MM.1S (cell line): ENCODE data around the gene MED13.

Experiments
- DNase-seq: peaks from one replicate; pipeline ENCODE4 v3.0.0-alpha.2; 2015
- H2AFZ ChIP-seq: fragments of 300-600 bp; sonication (generic); 2 replicates; pipeline ENCODE4 v1.6.0; 2016; ENCODE audit warnings: antibody characterized with exemption, low read length
- H3F3A ChIP-seq: fragments of 300-600 bp; sonication (generic); 2 replicates; pipeline ENCODE4 v1.6.1; 2016; ENCODE audit warnings: mild to moderate bottlenecking, antibody characterized with exemption, low read length, moderate library complexity, mixed read lengths; ENCODE audit not compliant: insufficient read depth
- H3K27ac ChIP-seq: fragments of 300-600 bp; sonication (generic); 2 replicates; pipeline ENCODE4 v1.5.1; 2016; ENCODE audit warnings: mild to moderate bottlenecking, low read length
- H3K27me3 ChIP-seq: fragments of 300-600 bp; sonication (generic); replicated peaks from 2 replicates; pipeline ENCODE4 v1.6.0; 2016; ENCODE audit warnings: low read length; ENCODE audit not compliant: insufficient read depth
- H3K36me3 ChIP-seq: fragments of 300-600 bp; sonication (generic); replicated peaks from 2 replicates; pipeline ENCODE4 v1.6.1; 2016; ENCODE audit warnings: mild to moderate bottlenecking, low read length, mixed read lengths; ENCODE audit not compliant: insufficient read depth
- H3K4me1 ChIP-seq: fragments of 300-600 bp; sonication (generic); 2 replicates; pipeline ENCODE4 v1.6.1; 2016; ENCODE audit warnings: low read length, mixed read lengths
- H3K4me2 ChIP-seq: fragments of 300-600 bp; sonication (generic); 2 replicates; pipeline ENCODE4 v1.6.0; 2016; ENCODE audit warnings: low read depth, low read length
- H3K4me3 ChIP-seq: fragments of 300-600 bp; sonication (generic); 2 replicates; pipeline ENCODE4 v1.5.1; 2016; ENCODE audit warnings: low read length, mixed read lengths
- H3K79me2 ChIP-seq: fragments of 300-600 bp; sonication (generic); 2 replicates; pipeline ENCODE4 v1.6.1; 2016; ENCODE audit warnings: mixed run types, low read length, mixed read lengths
- H3K9ac ChIP-seq: fragments of 300-600 bp; sonication (generic); 2 replicates; pipeline ENCODE4 v1.6.1; 2016; ENCODE audit warnings: low read length, mixed read lengths
- H3K9me2 ChIP-seq: fragments of 300-600 bp; sonication (generic); replicated peaks from 2 replicates; pipeline ENCODE4 v1.6.1; 2016; ENCODE audit warnings: mild to moderate bottlenecking, low read length, mixed read lengths; ENCODE audit not compliant: insufficient read depth
- H3K9me3 ChIP-seq: fragments of 300-600 bp; sonication (generic); replicated peaks from 2 replicates; pipeline ENCODE4 v1.6.1; 2016; ENCODE audit warnings: mild to moderate bottlenecking, low read length, mixed read lengths; ENCODE audit not compliant: insufficient read depth
- H4K20me1 ChIP-seq: fragments of 300-600 bp; sonication (generic); 2 replicates; pipeline ENCODE4 v1.6.1; 2016; ENCODE audit warnings: mild to moderate bottlenecking, low read length, moderate library complexity, mixed read lengths; ENCODE audit not compliant: insufficient read depth
- CTCF ChIP-seq: fragments of 300-600 bp; sonication (generic); IDR thresholded peaks from 2 replicates; pipeline ENCODE4 v1.5.1; 2016; ENCODE audit warnings: antibody characterized with exemption, low read length, mixed read lengths
- EZH2 ChIP-seq: fragments of 300-600 bp; sonication (generic); optimal IDR thresholded peaks from 2 replicates; pipeline ENCODE3; 2017; ENCODE audit warnings: low read depth, mild to moderate bottlenecking, antibody characterized with exemption, low read length, mixed read lengths
- EZH2phosphoT487 ChIP-seq: fragments of 300-600 bp; sonication (generic); IDR thresholded peaks from 2 replicates; pipeline ENCODE4 v1.6.1; 2018; ENCODE audit warnings: antibody characterized with exemption, low read length

MED13 gene

DNA sequence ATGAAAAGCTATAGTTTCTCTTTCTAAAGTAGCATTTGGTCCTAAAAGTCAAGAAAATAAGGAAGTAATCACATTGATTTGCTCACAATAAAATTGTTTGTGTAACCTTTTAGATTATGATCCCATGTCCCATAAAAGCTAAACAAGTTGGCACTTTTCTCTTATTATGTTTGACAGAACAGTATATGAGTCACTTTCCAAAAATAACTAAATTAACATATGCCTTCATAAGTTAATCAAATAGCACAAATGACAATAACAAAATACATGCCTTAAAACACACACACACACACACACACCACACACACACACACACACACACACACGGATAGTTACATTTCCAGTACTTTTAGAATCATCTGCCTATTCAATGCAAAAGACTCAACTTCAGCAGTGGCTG lies 2.8 kb downstream of the MED13 start:
- Histone ChIP-seq H3K4me3 (peak overlapping the region; percentile 74), H3K4me2 (peak overlapping the region; percentile 84), H3F3A (peaks cover 22% of the 10 kb centered on the region), H3K4me1 (peaks cover 17% of the 10 kb centered on the region; the same call in 1 of the 2 replicates), H2AFZ (no peak overlapping the region), H3K9me2 (no peaks in the 10 kb centered on the region), H4K20me1 (peaks cover 33% of the 10 kb centered on the region), H3K9me3 (no peaks in the 10 kb centered on the region), H3K36me3 (peaks cover 3% of the 10 kb centered on the region; the same call in 1 of the 2 replicates), H3K27ac (no peak overlapping the region), H3K27me3 (no peaks in the 10 kb centered on the region), H3K79me2 (peaks cover 82% of the 10 kb centered on the region), H3K9ac (peak overlapping the region; percentile 58; the same call in 1 of the 2 replicates)
- DNase-seq: no peak
- no peak for TF ChIP-seq EZH2phosphoT487
- no peak for TF ChIP-seq CTCF
- TF ChIP-seq EZH2: no peak

GRCh38 chr17:62059414-62059813 lies 5.7 kb downstream of the MED13 start:
- H3K36me3 ChIP-seq: peaks cover 3% of the 10 kb centered on the region; the same call in 1 of the 2 replicates
- H3K27me3 ChIP-seq: no peaks in the 10 kb centered on the region
- H3F3A ChIP-seq: peaks cover 13% of the 10 kb centered on the region
- TF ChIP-seq CTCF (no peak), EZH2 (no peak), EZH2phosphoT487 (no peak)
- H4K20me1 ChIP-seq: peaks cover 33% of the 10 kb centered on the region
- no peak overlapping the region for H3K4me2 ChIP-seq
- no peak overlapping the region for H3K4me3 ChIP-seq
- no peak overlapping the region for H3K27ac ChIP-seq
- H2AFZ ChIP-seq: no peak overlapping the region
- peaks cover 17% of the 10 kb centered on the region; the same call in 1 of the 2 replicates for H3K4me1 ChIP-seq
- no peaks in the 10 kb centered on the region for H3K9me2 ChIP-seq
- H3K9ac ChIP-seq: no peak overlapping the region
- H3K79me2 ChIP-seq: peaks cover 100% of the 10 kb centered on the region
- DNase-seq: no peak
- H3K9me3 ChIP-seq: no peaks in the 10 kb centered on the region

GRCh38 chr17:62058611-62059010 lies 6.5 kb downstream of the MED13 start:
- Histone ChIP-seq H3F3A (0 out of 2 replicates have a peak, but pooled peaks cover 5% of the 10 kb centered on the region), H3K4me3 (no peak overlapping the region), H3K9ac (no peak overlapping the region), H3K79me2 (peaks cover 97% of the 10 kb centered on the region), H3K4me2 (no peak overlapping the region), H2AFZ (no peak overlapping the region), H3K9me2 (no peaks in the 10 kb centered on the region), H3K4me1 (peaks cover 17% of the 10 kb centered on the region; the same call in 1 of the 2 replicates), H3K27ac (no peak overlapping the region), H3K36me3 (peaks cover 3% of the 10 kb centered on the region; the same call in 1 of the 2 replicates), H3K27me3 (no peaks in the 10 kb centered on the region), H4K20me1 (peaks cover 30% of the 10 kb centered on the region), H3K9me3 (no peaks in the 10 kb centered on the region)
- no peak for TF ChIP-seq CTCF
- no peak for TF ChIP-seq EZH2
- TF ChIP-seq EZH2phosphoT487: no peak
- no peak for DNase-seq
